ENCODE results near the gene GARRE1. TPM values are rescaled to one million over a fixed set of nuclear protein-coding genes. Genes with fewer than 3 reads are reported as not detected.

Gene GARRE1
- total RNA-seq, 1 donor from 2014 or later, result 20.1 TPM

- H4K20me1 ChIP-seq (ENCODE audit: insufficient read depth, low read length), result peaks cover 19% of the 10 kb centered on the region
- no peak overlapping the region for H3K9ac ChIP-seq (ENCODE audit: low read length)
- H3K4me1 ChIP-seq (ENCODE audit: insufficient read depth, low read length), result peaks cover 21% of the 10 kb centered on the region
- Mint-ChIP-seq H3K9me3 (ENCODE audit: unreplicated experiment) (peaks cover 2% of the 10 kb centered on the region), H3K36me3 (ENCODE audit: low read depth, unreplicated experiment) (peaks cover 12% of the 10 kb centered on the region), H3K27me3 (ENCODE audit: low read depth, unreplicated experiment) (no peaks in the 10 kb centered on the region), H3K4me1 (ENCODE audit: low read depth, unreplicated experiment) (peaks cover 26% of the 10 kb centered on the region), H3K4me3 (ENCODE audit: unreplicated experiment) (no peak overlapping the region), H3K27ac (ENCODE audit: unreplicated experiment) (peak overlapping the region; percentile 41)
- H3K4me2 ChIP-seq (ENCODE audit: low read length), result no peak overlapping the region
- no peak for DNase-seq (ENCODE audit: low read depth)
- H3K9me3 ChIP-seq (ENCODE audit: insufficient read depth, low read depth, low read length), result no peaks in the 10 kb centered on the region
- peaks cover 5% of the 10 kb centered on the region for H3K79me2 ChIP-seq (ENCODE audit: insufficient read depth, low read length)
- H3K27me3 ChIP-seq (ENCODE audit: insufficient read depth, low read length), result no peaks in the 10 kb centered on the region
- TF ChIP-seq CTCF (IDR thresholded peaks at IDR 0.05; ENCODE audit: insufficient read depth, low read depth, low read length) (no peak), EZH2 (IDR thresholded peaks at IDR 0.05; ENCODE audit: insufficient read depth, low read length) (no peak)
- H3K36me3 ChIP-seq (ENCODE audit: insufficient read depth, low read length), result no peaks in the 10 kb centered on the region
- FAIRE-seq, result no peak
- no peak overlapping the region for H3K4me3 ChIP-seq (ENCODE audit: insufficient read depth, low read depth, low read length)
- H3K27ac ChIP-seq (ENCODE audit: low read depth, low read length), result no peak overlapping the region
- H2AFZ ChIP-seq (ENCODE audit: low read depth, low read length), result no peak overlapping the region
Observed at GRCh38 chr19:34235425-34235940, 18.9 kb upstream of the GARRE1 start.

GRCh38 chr19:34236035-34236987 lies 18.0 kb upstream of the GARRE1 start:
- TF ChIP-seq EZH2 (IDR thresholded peaks at IDR 0.05; ENCODE audit: insufficient read depth, low read length) (no peak), CTCF (IDR thresholded peaks at IDR 0.05; ENCODE audit: insufficient read depth, low read depth, low read length) (no peak)
- Histone ChIP-seq H4K20me1 (ENCODE audit: insufficient read depth, low read length) (peaks cover 19% of the 10 kb centered on the region), H3K9ac (ENCODE audit: low read length) (no peak overlapping the region), H3K4me1 (ENCODE audit: insufficient read depth, low read length) (peaks cover 21% of the 10 kb centered on the region), H2AFZ (ENCODE audit: low read depth, low read length) (no peak overlapping the region), H3K79me2 (ENCODE audit: insufficient read depth, low read length) (no peaks in the 10 kb centered on the region), H3K27me3 (ENCODE audit: insufficient read depth, low read length) (no peaks in the 10 kb centered on the region), H3K4me2 (ENCODE audit: low read length) (no peak overlapping the region), H3K4me3 (ENCODE audit: insufficient read depth, low read depth, low read length) (no peak overlapping the region), H3K36me3 (ENCODE audit: insufficient read depth, low read length) (no peaks in the 10 kb centered on the region), H3K27ac (ENCODE audit: low read depth, low read length) (no peak overlapping the region), H3K9me3 (ENCODE audit: insufficient read depth, low read depth, low read length) (no peaks in the 10 kb centered on the region)
- peaks cover 2% of the 10 kb centered on the region for H3K9me3 Mint-ChIP-seq (ENCODE audit: unreplicated experiment)
- H3K4me1 Mint-ChIP-seq (ENCODE audit: low read depth, unreplicated experiment), result peaks cover 24% of the 10 kb centered on the region
- H3K27me3 Mint-ChIP-seq (ENCODE audit: low read depth, unreplicated experiment), result no peaks in the 10 kb centered on the region
- H3K27ac Mint-ChIP-seq (ENCODE audit: unreplicated experiment), result no peak overlapping the region
- peak; percentile 47 for DNase-seq (ENCODE audit: low read depth)
- no peak overlapping the region for H3K4me3 Mint-ChIP-seq (ENCODE audit: unreplicated experiment)
- FAIRE-seq, result peak; percentile 13
- peaks cover 10% of the 10 kb centered on the region for H3K36me3 Mint-ChIP-seq (ENCODE audit: low read depth, unreplicated experiment)
